Endothelial cell of umbilical vein (primary cell): Measurements from ENCODE around the gene SLC29A3. TPM values are rescaled to one million over a fixed set of nuclear protein-coding genes. Genes with fewer than 3 reads are reported as not detected.

ENCODE experiments used
- BruUV-seq: library from RNA; stranded (reverse); fragments of 400-500 nt; replicated peaks from 2 replicates; lab custom pipeline; 2021; lab: Mats Ljungman, UMichigan
- CTCF ChIA-PET: fragments of 300-600, 350-600 bp; sonication (Branson Sonifier 250); formaldehyde crosslinking; loops from one replicate; lab custom pipeline; 2021; ENCODE audit warnings: antibody characterized with exemption, inconsistent platforms; lab: Charles Lee
- POLR2A ChIA-PET: fragments of 300-600, 350-600 bp; sonication (Branson Sonifier 250); formaldehyde crosslinking; loops from one replicate; lab custom pipeline; 2021; ENCODE audit warnings: antibody characterized with exemption, inconsistent platforms; lab: Charles Lee
- DNase-seq: peaks from one replicate; pipeline ENCODE4 v3.0.0-alpha.2; 2011; ENCODE audit warnings: low read depth, low spot score
- FAIRE-seq: peaks from 2 replicates; lab custom pipeline; 2011; peaks lifted over from hg19 to GRCh38; lab: Jason Lieb, UNC
- H2AFZ ChIP-seq: 2 replicates; pipeline ENCODE4 v1.6.0; 2012; ENCODE audit warnings: low read depth, low read length, control low read depth, inconsistent platforms
- H3K27ac ChIP-seq: 2 replicates; pipeline ENCODE4 v1.5.1; 2011; ENCODE audit warnings: low read depth, mild to moderate bottlenecking, control low read depth, low read length, moderate library complexity; ENCODE audit not compliant: insufficient read depth
- H3K27me3 ChIP-seq, 2 experiments: 2 replicates each; pipeline versions ENCODE4 v1.6.0 to v1.6.1; 2011; ENCODE audit warnings: low read length in 2 of 2, mixed read lengths in 1 of 2; ENCODE audit not compliant: control insufficient read depth in 2 of 2, insufficient read depth in 2 of 2
- H3K36me3 ChIP-seq, 2 experiments: 2 replicates in 1 of 2; 3 replicates in 1 of 2; pipeline ENCODE4 v1.5.1; 2011; ENCODE audit warnings: low read length in 2 of 2, mild to moderate bottlenecking in 1 of 2, moderate library complexity in 1 of 2; ENCODE audit not compliant: control insufficient read depth in 2 of 2, insufficient read depth in 2 of 2; ENCODE audit errors: extremely low read depth in 1 of 2
- H3K4me1 ChIP-seq: 3 replicates; pipeline ENCODE4 v1.5.1; 2011; ENCODE audit warnings: mild to moderate bottlenecking, low read length; ENCODE audit not compliant: control insufficient read depth, insufficient read depth; ENCODE audit errors: extremely low read depth
- H3K4me2 ChIP-seq: 2 replicates; pipeline ENCODE4 v1.6.1; 2011; ENCODE audit warnings: low read length, control low read depth, mixed read lengths; ENCODE audit not compliant: insufficient read depth
- H3K4me3 ChIP-seq, 3 experiments: fragments of 200-600 bp in 1 of 3; sonication (generic), shearing (Covaris generic) in 1 of 3; replicated peaks in 1 of 3; 2 replicates each; pipeline ENCODE4 v1.5.1; 2011 to 2016; ENCODE audit warnings: control low read depth in 3 of 3, low read length in 3 of 3, mild to moderate bottlenecking in 2 of 3, inconsistent platforms in 1 of 3, low read depth in 1 of 3, moderate library complexity in 1 of 3; ENCODE audit not compliant: insufficient read depth in 1 of 3
- H3K79me2 ChIP-seq: 2 replicates; pipeline ENCODE4 v1.6.0; 2012; ENCODE audit warnings: low read length, inconsistent platforms; ENCODE audit not compliant: control insufficient read depth, insufficient read depth
- H3K9ac ChIP-seq: replicated peaks from 2 replicates; pipeline ENCODE3; 2011; ENCODE audit warnings: low read length, control low read depth; ENCODE audit not compliant: insufficient read depth; ENCODE audit errors: extremely low read depth
- H3K9me1 ChIP-seq: replicated peaks from 3 replicates; pipeline ENCODE4 v1.6.0; 2011; ENCODE audit warnings: mild to moderate bottlenecking, low read length; ENCODE audit not compliant: control insufficient read depth, insufficient read depth; ENCODE audit errors: extremely low read depth
- H3K9me3 ChIP-seq: replicated peaks from 2 replicates; pipeline ENCODE4 v1.5.1; 2012; ENCODE audit warnings: low read length, inconsistent platforms; ENCODE audit not compliant: control insufficient read depth, insufficient read depth
- H4K20me1 ChIP-seq: replicated peaks from 2 replicates; pipeline ENCODE3; 2011; ENCODE audit warnings: mild to moderate bottlenecking, low read length; ENCODE audit not compliant: control insufficient read depth, insufficient read depth; ENCODE audit errors: extremely low read depth
- EZH2 ChIP-seq: IDR thresholded peaks from 2 replicates; pipeline ENCODE4 v1.6.1; 2012; ENCODE audit warnings: borderline replicate concordance, low read depth, mild to moderate bottlenecking, moderate library complexity, low read length, inconsistent platforms; ENCODE audit not compliant: severe bottlenecking
- FOS ChIP-seq: IDR thresholded peaks from 2 replicates; pipeline ENCODE4 v1.6.1; 2011; ENCODE audit warnings: mild to moderate bottlenecking, low read length, moderate library complexity, borderline replicate concordance; ENCODE audit not compliant: insufficient read depth
- GATA2 ChIP-seq: IDR thresholded peaks from 2 replicates; pipeline ENCODE4 v1.7.0; 2011; ENCODE audit warnings: low read depth, mild to moderate bottlenecking, moderate library complexity, mixed read lengths, low read length; ENCODE audit not compliant: insufficient read length, insufficient read depth
- JUN ChIP-seq: IDR thresholded peaks from 2 replicates; pipeline ENCODE4 v1.6.1; 2011; ENCODE audit warnings: borderline replicate concordance, low read depth; ENCODE audit not compliant: insufficient read length, insufficient read depth
- MYC ChIP-seq: IDR thresholded peaks from one replicate; pipeline ENCODE4 v1.6.1; 2011; ENCODE audit warnings: mild to moderate bottlenecking, low read depth, low read length
- POLR2A ChIP-seq: IDR thresholded peaks from 2 replicates; pipeline ENCODE4 v1.6.1; 2012; ENCODE audit warnings: low read depth, mild to moderate bottlenecking, control low read depth, low read length
- POLR2AphosphoS5 ChIP-seq: IDR thresholded peaks from 2 replicates; pipeline ENCODE4 v1.6.1; 2012; ENCODE audit warnings: low read depth, mild to moderate bottlenecking, control low read depth, low read length, moderate library complexity; ENCODE audit not compliant: insufficient read depth
- dilution Hi-C: fragments of 300-500 bp; cut with MboI; formaldehyde crosslinking; loops from one replicate; pipeline ENCODE4 v1.15.0; 2019; ENCODE audit warnings: low sequenced_read_pairs; ENCODE audit not compliant: extremely low pct_ligation_motif_present
- intact Hi-C: fragments of 100-400 bp; cut with micrococcal nuclease; formaldehyde crosslinking; loops from one replicate; pipeline ENCODE4 v1.10.0; 2022
- polyA plus RNA-seq, 4 experiments: library from polyadenylated mRNA; depleted of rRNA in 3 of 4; stranded (reverse) in 3 of 4; unstranded in 1 of 4; fragments of >200 nt; gene quantifications; 2 replicates each; pipeline versions ENCODE4 v1.2.1 to v1.2.3, GENCODE V29; 2011 to 2012; ENCODE audit warnings: missing spikeins in 1 of 4
- total RNA-seq: library from RNA; stranded (reverse); gene quantifications from 2 replicates; pipeline ENCODE4 v1.2.3, GENCODE V29; 2021
- TF ChIP-seq, protein P1 (sequence below): IDR thresholded peaks from 2 replicates; pipeline ENCODE4 v1.6.1; 2011; ENCODE audit not compliant: insufficient read depth, insufficient read length
- TF ChIP-seq, protein P2 (sequence below), 2 donors: IDR thresholded peaks; 1 replicate in 1 of 2; 2 replicates in 1 of 2; pipeline ENCODE4 v1.5.1; 2011; ENCODE audit warnings: low read length in 2 of 2, mild to moderate bottlenecking in 2 of 2, moderate library complexity in 2 of 2, control low read depth in 1 of 2, inconsistent platforms in 1 of 2, low read depth in 1 of 2; ENCODE audit not compliant: insufficient read depth in 1 of 2; ENCODE audit errors: extremely low read depth in 1 of 2

Gene SLC29A3
- total and polyA plus RNA-seq, 2 donors (not counting 3 experiments of a cell fraction or from before 2014, with no cell fraction given) = 5.0 to 9.1 TPM

DNA sequence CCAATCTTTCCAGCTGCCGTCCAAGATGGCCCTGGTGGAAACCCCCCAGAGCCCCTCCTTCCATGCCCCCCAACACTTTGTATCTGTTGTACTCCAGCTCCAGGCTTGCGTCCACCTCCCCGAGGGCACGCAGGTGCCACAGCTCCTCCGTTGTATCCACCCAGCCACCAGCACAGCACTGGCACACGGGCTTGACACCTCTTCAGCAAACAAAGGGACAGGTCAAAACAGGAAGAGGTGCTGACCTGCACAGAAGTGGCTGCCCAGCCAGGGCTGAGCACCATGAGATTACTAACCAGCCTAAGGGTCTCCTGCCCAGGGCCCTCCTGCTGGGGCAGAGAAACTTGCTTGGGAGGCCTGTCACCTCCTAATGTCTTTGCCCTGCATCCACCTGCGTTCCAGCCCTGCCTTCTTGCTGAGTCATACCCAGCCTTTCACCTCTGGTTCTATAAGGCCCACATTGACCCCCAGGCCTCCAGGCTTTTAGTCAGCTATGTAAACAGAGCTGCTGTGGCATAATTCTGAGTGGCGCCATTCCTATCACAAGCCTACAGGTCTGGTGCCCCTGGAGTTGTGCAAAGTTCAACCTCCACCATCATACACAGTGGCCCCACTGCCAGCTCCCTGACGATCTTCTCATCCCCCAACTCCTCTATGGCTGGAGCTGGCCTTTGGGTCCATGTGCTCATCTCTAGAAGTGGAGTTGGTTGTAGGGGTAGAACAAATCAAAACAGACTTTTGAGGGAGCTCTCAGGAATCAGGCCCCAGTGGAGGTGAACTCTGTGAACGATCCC is 20.9 kb downstream of the SLC29A3 start:
- Histone ChIP-seq H3K4me2 (no peak overlapping the region), H3K9ac (no peak overlapping the region), H3K27me3 (no peaks in the 10 kb centered on the region), H3K36me3 (no peaks in the 10 kb centered on the region), H3K27ac (no peak overlapping the region), H3K9me1 (no peaks in the 10 kb centered on the region), H3K79me2 (no peaks in the 10 kb centered on the region), H3K9me3 (no peaks in the 10 kb centered on the region), H2AFZ (no peak overlapping the region), H3K4me1 (no peaks in the 10 kb centered on the region), H4K20me1 (no peaks in the 10 kb centered on the region), H3K4me3 (no peak overlapping the region)
- no peak for DNase-seq
- FAIRE-seq = no peak
- no TSS peak for BruUV-seq
- dilution Hi-C loops = no loop called here
- ChIA-PET CTCF (interaction anchor here (0.6 to 1.4 kb wide), 5 partner anchors 21 to 332 kb away, joined by 3 to 6 read pairs (median 3); partner anchors contain the start of gene SLC29A3), POLR2A (no interaction called here)
- intact Hi-C loops = no loop called here
- TF ChIP-seq EZH2 (no peak), JUN (no peak), POLR2AphosphoS5 (no peak), MYC (no peak), POLR2A (no peak), GATA2 (no peak), FOS (no peak)
- TF ChIP-seq, protein P1, sequence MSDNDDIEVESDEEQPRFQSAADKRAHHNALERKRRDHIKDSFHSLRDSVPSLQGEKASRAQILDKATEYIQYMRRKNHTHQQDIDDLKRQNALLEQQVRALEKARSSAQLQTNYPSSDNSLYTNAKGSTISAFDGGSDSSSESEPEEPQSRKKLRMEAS = no peak
- TF ChIP-seq, protein P2, sequence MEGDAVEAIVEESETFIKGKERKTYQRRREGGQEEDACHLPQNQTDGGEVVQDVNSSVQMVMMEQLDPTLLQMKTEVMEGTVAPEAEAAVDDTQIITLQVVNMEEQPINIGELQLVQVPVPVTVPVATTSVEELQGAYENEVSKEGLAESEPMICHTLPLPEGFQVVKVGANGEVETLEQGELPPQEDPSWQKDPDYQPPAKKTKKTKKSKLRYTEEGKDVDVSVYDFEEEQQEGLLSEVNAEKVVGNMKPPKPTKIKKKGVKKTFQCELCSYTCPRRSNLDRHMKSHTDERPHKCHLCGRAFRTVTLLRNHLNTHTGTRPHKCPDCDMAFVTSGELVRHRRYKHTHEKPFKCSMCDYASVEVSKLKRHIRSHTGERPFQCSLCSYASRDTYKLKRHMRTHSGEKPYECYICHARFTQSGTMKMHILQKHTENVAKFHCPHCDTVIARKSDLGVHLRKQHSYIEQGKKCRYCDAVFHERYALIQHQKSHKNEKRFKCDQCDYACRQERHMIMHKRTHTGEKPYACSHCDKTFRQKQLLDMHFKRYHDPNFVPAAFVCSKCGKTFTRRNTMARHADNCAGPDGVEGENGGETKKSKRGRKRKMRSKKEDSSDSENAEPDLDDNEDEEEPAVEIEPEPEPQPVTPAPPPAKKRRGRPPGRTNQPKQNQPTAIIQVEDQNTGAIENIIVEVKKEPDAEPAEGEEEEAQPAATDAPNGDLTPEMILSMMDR (IDR thresholded peaks at IDR 0.05; ENCODE audit: extremely low read depth in 1 of 2, insufficient read depth in 1 of 2, low read depth in 1 of 2, low read length in 2 of 2) = no peak
